ENCODE results near the gene CCNY. TPM values are rescaled to one million over a fixed set of nuclear protein-coding genes. Genes with fewer than 3 reads are reported as not detected.
A peak's percentile ranks its signal among the peaks of the same experiment; 100 is the strongest.

Gene CCNY
- total RNA-seq, 1 experiment from 2014 or later: 53.3 TPM

GRCh38 chr10:35445150-35445884, 109.0 kb downstream of the CCNY start:
- DNase-seq (ENCODE audit: low spot score) (no peak), ATAC-seq (no peak)
- peak overlapping the region; percentile 1; the same call in 1 of the 2 replicates for H3K27ac Mint-ChIP-seq
- CTCF ChIA-PET: no interaction called here
- no peaks in the 10 kb centered on the region for H3K27me3 Mint-ChIP-seq (ENCODE audit: low read depth)
- POLR2A ChIA-PET: no interaction called here
- peaks cover 46% of the 10 kb centered on the region for H3K9me3 Mint-ChIP-seq
- no peak overlapping the region for H3K4me3 Mint-ChIP-seq
- peaks cover 37% of the 10 kb centered on the region for H3K4me1 Mint-ChIP-seq
- TF ChIP-seq ATF2 (CRISPR knock-in tag; IDR thresholded peaks at IDR 0.05; ENCODE audit: borderline replicate concordance, low read depth): no peak
- TF ChIP-seq FOXK1 (CRISPR knock-in tag; IDR thresholded peaks at IDR 0.05): no peak
- TF ChIP-seq ZNF425 (CRISPR knock-in tag; conservative IDR thresholded peaks at IDR 0.05): no peak
- no peak for TF ChIP-seq IRF2 (CRISPR knock-in tag; IDR thresholded peaks at IDR 0.05; ENCODE audit: borderline replicate concordance, low read depth)
- no peak for TF ChIP-seq CTCF (IDR thresholded peaks at IDR 0.05)
- TF ChIP-seq JUN (CRISPR knock-in tag; IDR thresholded peaks at IDR 0.05): no peak
- no peak for TF ChIP-seq PREB (CRISPR knock-in tag; IDR thresholded peaks at IDR 0.05; ENCODE audit: borderline replicate concordance)
- no peak for TF ChIP-seq ZNF512 (CRISPR knock-in tag; IDR thresholded peaks at IDR 0.05; ENCODE audit: borderline replicate concordance)
- no peak for TF ChIP-seq ETV6 (CRISPR knock-in tag; IDR thresholded peaks at IDR 0.05)
- TF ChIP-seq FOXJ3 (CRISPR knock-in tag; IDR thresholded peaks at IDR 0.05; ENCODE audit: borderline replicate concordance): no peak
- TF ChIP-seq ZNF281 (CRISPR knock-in tag; IDR thresholded peaks at IDR 0.05): no peak
- TF ChIP-seq ZNF532 (CRISPR knock-in tag; IDR thresholded peaks at IDR 0.05; ENCODE audit: borderline replicate concordance): no peak
- TF ChIP-seq ZNF121 (CRISPR knock-in tag; IDR thresholded peaks at IDR 0.05): no peak
- TF ChIP-seq SP1 (CRISPR knock-in tag; conservative IDR thresholded peaks at IDR 0.05): no peak
- TF ChIP-seq NFE2L1 (CRISPR knock-in tag; IDR thresholded peaks at IDR 0.05): no peak
- peaks cover 42% of the 10 kb centered on the region for H3K36me3 Mint-ChIP-seq

All from WTC11 (cell line).